PC-3 (cell line): ENCODE data around the gene PRR13. TPM values are rescaled to one million over a fixed set of nuclear protein-coding genes. Genes with fewer than 3 reads are reported as not detected.

Experiments
- ATAC-seq: fragments of 200-7000 bp; cut with Tn5 transposase; 2 replicates; pipeline ENCODE4 v1.9.1; 2020; ENCODE audit warnings: mild to moderate bottlenecking, moderate library complexity
- BruUV-seq: library from RNA; stranded (reverse); fragments of 400-500 nt; replicated peaks from 2 replicates; lab custom pipeline; 2021; lab: Mats Ljungman, UMichigan
- CTCF ChIA-PET: fragments of 300-600 bp; sonication (Branson Sonifier 250); formaldehyde crosslinking; loops from one replicate; lab custom pipeline; 2022; ENCODE audit warnings: antibody characterized with exemption; lab: Charles Lee
- POLR2A ChIA-PET: fragments of 300-600 bp; sonication (Branson Sonifier 250); formaldehyde crosslinking; loops from one replicate; lab custom pipeline; 2022; ENCODE audit warnings: antibody characterized with exemption; ENCODE audit not compliant: unreplicated experiment; lab: Charles Lee
- DNase-seq: peaks from one replicate; pipeline ENCODE4 v3.0.0-alpha.2; 2015
- H2AFZ ChIP-seq: fragments of 300-600 bp; sonication (generic); 2 replicates; pipeline ENCODE4 v1.6.0; 2016; ENCODE audit warnings: antibody characterized with exemption, low read length
- H3F3A ChIP-seq: fragments of 300-600 bp; sonication (generic); one replicate; pipeline ENCODE4 v1.6.0; 2017; ENCODE audit warnings: antibody characterized with exemption, low read length, control low read depth, mild to moderate bottlenecking; ENCODE audit not compliant: unreplicated experiment
- H3K27ac ChIP-seq: fragments of 300-600 bp; sonication (generic); 2 replicates; pipeline ENCODE4 v1.5.1; 2016; ENCODE audit warnings: mild to moderate bottlenecking, low read length
- H3K27me3 ChIP-seq: fragments of 300-600 bp; sonication (generic); 2 replicates; pipeline ENCODE4 v1.6.1; 2016; ENCODE audit warnings: low read length, mixed read lengths
- H3K36me3 ChIP-seq: fragments of 300-600 bp; sonication (generic); 2 replicates; pipeline ENCODE4 v1.6.1; 2016; ENCODE audit warnings: low read depth, mixed run types, low read length, mixed read lengths
- H3K4me1 ChIP-seq: fragments of 300-600 bp; sonication (generic); 2 replicates; pipeline ENCODE4 v1.5.1; 2016; ENCODE audit warnings: low read length; ENCODE audit not compliant: insufficient read depth
- H3K4me2 ChIP-seq: fragments of 300-600 bp; sonication (generic); 2 replicates; pipeline ENCODE4 v1.6.0; 2016; ENCODE audit warnings: low read length
- H3K4me3 ChIP-seq: fragments of 300-600 bp; sonication (generic); 2 replicates; pipeline ENCODE4 v1.5.1; 2016; ENCODE audit warnings: mild to moderate bottlenecking, low read length, mixed read lengths
- H3K79me2 ChIP-seq: fragments of 300-600 bp; sonication (generic); 2 replicates; pipeline ENCODE4 v1.6.1; 2017; ENCODE audit warnings: low read length, mixed read lengths
- H3K9ac ChIP-seq: fragments of 300-600 bp; sonication (generic); 2 replicates; pipeline ENCODE4 v1.6.0; 2016; ENCODE audit warnings: mild to moderate bottlenecking, low read length
- H3K9me2 ChIP-seq: fragments of 300-600 bp; sonication (generic); replicated peaks from 2 replicates; pipeline ENCODE4 v1.6.1; 2016; ENCODE audit warnings: mixed run types, low read length, mixed read lengths
- H3K9me3 ChIP-seq: fragments of 300-600 bp; sonication (generic); 2 replicates; pipeline ENCODE4 v1.6.1; 2016; ENCODE audit warnings: low read length, mixed read lengths
- H4K20me1 ChIP-seq: fragments of 300-600 bp; sonication (generic); 2 replicates; pipeline ENCODE4 v1.6.1; 2016; ENCODE audit warnings: low read length, mixed read lengths
- EZH2 ChIP-seq: fragments of 300-600 bp; sonication (generic); IDR thresholded peaks from one replicate; pipeline ENCODE4 v1.6.1; 2017; ENCODE audit warnings: antibody characterized with exemption, mild to moderate bottlenecking, low read length; ENCODE audit not compliant: unreplicated experiment
- EZH2phosphoT487 ChIP-seq: fragments of 300-600 bp; sonication (generic); IDR thresholded peaks from 2 replicates; pipeline ENCODE4 v1.6.1; 2018; ENCODE audit warnings: mild to moderate bottlenecking, antibody characterized with exemption, low read length, borderline replicate concordance
- intact Hi-C: fragments of 100-400 bp; cut with micrococcal nuclease; formaldehyde crosslinking; loops from 2 replicates; pipeline ENCODE4 v1.9.0; 2023
- total RNA-seq: library from RNA; depleted of rRNA; stranded (reverse); fragments of >200 nt; gene quantifications from 2 replicates; pipeline ENCODE4 v1.2.3, GENCODE V29; 2014
- TF ChIP-seq, protein P1 (sequence below): fragments of 300-600 bp; sonication (generic); conservative IDR thresholded peaks from 2 replicates; pipeline ENCODE4 v1.5.1; 2017; ENCODE audit warnings: antibody characterized with exemption, low read depth, mild to moderate bottlenecking, low read length

PRR13 gene
- total RNA-seq, 1 experiment from 2014 or later = 54.2 TPM

DNA sequence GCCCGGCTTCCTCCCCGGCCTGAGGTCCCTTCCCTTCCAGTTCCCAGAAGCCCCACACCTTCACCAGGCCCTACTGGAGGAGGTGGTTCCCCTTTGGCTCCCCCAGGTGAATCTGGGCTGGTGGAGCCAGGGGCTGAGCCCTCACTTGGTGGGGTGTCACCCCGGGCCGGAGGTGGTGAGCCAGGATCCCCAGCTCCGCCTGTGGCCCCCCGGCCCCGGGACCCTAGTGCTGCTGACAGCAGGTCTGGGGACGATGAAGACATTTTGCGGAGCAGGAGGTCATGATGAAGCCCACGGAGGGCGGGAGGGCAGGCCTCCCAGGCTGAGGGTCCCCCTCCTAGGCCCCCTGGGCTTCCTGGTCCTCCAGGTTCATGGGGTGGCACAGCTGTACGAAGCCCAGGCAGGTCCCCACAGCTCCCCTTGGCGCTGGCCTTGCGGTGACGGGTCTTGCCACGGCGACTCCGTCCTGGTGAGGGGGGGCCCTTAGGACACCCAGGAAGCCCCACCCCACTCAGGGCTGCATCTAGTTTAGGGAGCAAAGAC lies 41.2 kb downstream of the PRR13 start:
- POLR2A ChIA-PET = interaction anchor here (0.5 kb wide), 1 partner anchor 9 kb away, joined by 7 read pairs; no protein-coding TSS in a partner anchor
- Histone ChIP-seq H3K9ac (no peak overlapping the region), H3K4me1 (no peaks in the 10 kb centered on the region), H2AFZ (no peak overlapping the region), H3K4me3 (no peak overlapping the region), H3K27ac (no peak overlapping the region), H3F3A (peaks cover 24% of the 10 kb centered on the region), H3K36me3 (peaks cover 57% of the 10 kb centered on the region), H3K27me3 (no peaks in the 10 kb centered on the region), H3K79me2 (no peaks in the 10 kb centered on the region; the same call in 1 of the 2 replicates), H3K4me2 (no peak overlapping the region), H4K20me1 (peaks cover 33% of the 10 kb centered on the region), H3K9me2 (no peaks in the 10 kb centered on the region), H3K9me3 (no peaks in the 10 kb centered on the region)
- TF ChIP-seq EZH2 = no peak
- TF ChIP-seq EZH2phosphoT487 = no peak
- TF ChIP-seq, protein P1, sequence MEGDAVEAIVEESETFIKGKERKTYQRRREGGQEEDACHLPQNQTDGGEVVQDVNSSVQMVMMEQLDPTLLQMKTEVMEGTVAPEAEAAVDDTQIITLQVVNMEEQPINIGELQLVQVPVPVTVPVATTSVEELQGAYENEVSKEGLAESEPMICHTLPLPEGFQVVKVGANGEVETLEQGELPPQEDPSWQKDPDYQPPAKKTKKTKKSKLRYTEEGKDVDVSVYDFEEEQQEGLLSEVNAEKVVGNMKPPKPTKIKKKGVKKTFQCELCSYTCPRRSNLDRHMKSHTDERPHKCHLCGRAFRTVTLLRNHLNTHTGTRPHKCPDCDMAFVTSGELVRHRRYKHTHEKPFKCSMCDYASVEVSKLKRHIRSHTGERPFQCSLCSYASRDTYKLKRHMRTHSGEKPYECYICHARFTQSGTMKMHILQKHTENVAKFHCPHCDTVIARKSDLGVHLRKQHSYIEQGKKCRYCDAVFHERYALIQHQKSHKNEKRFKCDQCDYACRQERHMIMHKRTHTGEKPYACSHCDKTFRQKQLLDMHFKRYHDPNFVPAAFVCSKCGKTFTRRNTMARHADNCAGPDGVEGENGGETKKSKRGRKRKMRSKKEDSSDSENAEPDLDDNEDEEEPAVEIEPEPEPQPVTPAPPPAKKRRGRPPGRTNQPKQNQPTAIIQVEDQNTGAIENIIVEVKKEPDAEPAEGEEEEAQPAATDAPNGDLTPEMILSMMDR = no peak
- intact Hi-C loops = no loop called here
- no TSS peak for BruUV-seq
- no peak for DNase-seq
- CTCF ChIA-PET = interaction anchor here (0.9 kb wide), 1 partner anchor 26 kb away, joined by 4 read pairs; no protein-coding TSS in a partner anchor
- no peak for ATAC-seq

DNA sequence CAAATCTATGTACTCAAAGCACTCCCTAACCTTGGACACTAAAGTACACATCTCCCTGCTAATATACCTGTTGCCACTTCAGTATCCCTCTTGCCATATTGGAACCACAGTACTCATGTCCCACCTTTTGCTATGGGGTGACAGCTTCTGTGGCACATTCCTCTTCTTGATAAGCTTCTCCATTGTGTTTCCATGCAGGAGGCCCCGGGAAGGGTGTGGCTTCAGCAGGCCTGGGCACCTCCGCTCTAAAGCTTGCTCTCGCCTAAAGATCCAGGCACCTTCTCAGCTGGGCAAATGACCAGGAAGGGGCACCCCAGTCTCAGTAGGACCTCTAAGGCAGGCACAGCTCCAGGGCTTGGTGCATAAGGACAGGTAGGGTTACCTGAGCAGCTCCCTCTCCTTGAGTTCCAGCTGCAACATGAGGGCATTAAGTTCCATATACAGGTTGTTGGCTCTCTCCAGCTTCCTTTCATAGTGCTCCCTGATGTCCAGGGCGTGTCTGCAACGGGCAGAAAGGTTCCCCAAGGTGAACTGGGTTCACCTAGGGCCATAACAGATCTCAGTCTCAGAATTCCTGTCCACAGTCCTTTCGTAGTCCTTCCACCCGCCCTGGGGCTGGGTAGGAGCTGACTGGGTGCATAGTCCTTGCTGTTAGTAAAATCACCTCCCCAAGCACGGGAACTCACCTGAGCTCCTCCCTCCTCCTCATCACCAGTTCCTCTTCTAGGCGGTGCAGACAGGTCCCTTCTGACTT lies 41.9 kb downstream of the PRR13 start:
- H3K27ac ChIP-seq = no peak overlapping the region
- H2AFZ ChIP-seq = no peak overlapping the region
- H3K27me3 ChIP-seq = no peaks in the 10 kb centered on the region
- CTCF ChIA-PET = interaction anchor here (0.9 kb wide), 1 partner anchor 25 kb away, joined by 4 read pairs; no protein-coding TSS in a partner anchor
- no peaks in the 10 kb centered on the region for H3K9me2 ChIP-seq
- no peaks in the 10 kb centered on the region for H3K4me1 ChIP-seq
- ATAC-seq = no peak
- no peak overlapping the region for H3K4me3 ChIP-seq
- H3K79me2 ChIP-seq = no peaks in the 10 kb centered on the region
- no peak overlapping the region for H3K9ac ChIP-seq
- H3K9me3 ChIP-seq = no peaks in the 10 kb centered on the region
- peaks cover 28% of the 10 kb centered on the region for H4K20me1 ChIP-seq
- no peak overlapping the region for H3K4me2 ChIP-seq
- no TSS peak for BruUV-seq
- POLR2A ChIA-PET = interaction anchor here (0.5 kb wide), 1 partner anchor 9 kb away, joined by 7 read pairs; no protein-coding TSS in a partner anchor
- no peak for DNase-seq
- H3F3A ChIP-seq = peaks cover 17% of the 10 kb centered on the region
- peaks cover 50% of the 10 kb centered on the region for H3K36me3 ChIP-seq
- intact Hi-C loops = no loop called here
- TF ChIP-seq, protein P1 = no peak
- no peak for TF ChIP-seq EZH2phosphoT487
- no peak for TF ChIP-seq EZH2
